ENCODE measurements around the gene HPD. TPM values are rescaled to one million over a fixed set of nuclear protein-coding genes. Genes with fewer than 3 reads are reported as not detected.

Gene HPD
- not detected in 2 replicates for total RNA-seq
- not detected in 2 replicates for polyA plus RNA-seq
- polyA plus RNA-seq (2011; cell fraction: cytosol; rRNA removed): not detected in 2 replicates
- not detected in 2 replicates for polyA plus RNA-seq (2011; cell fraction: nucleus; rRNA removed)
- polyA plus RNA-seq (2012): not detected in 2 replicates
- not detected in 2 replicates for polyA minus RNA-seq
- 3.2 TPM for polyA minus RNA-seq (2011; cell fraction: cytosol; rRNA and poly(A)+ RNA removed)
- polyA minus RNA-seq (2011; cell fraction: nucleus; rRNA and poly(A)+ RNA removed): not detected in 2 replicates
- Bru-seq, nascent RNA: not detected
- BruChase-seq, experiment 1, labeled RNA remaining after a 6-hour chase: not detected
- BruChase-seq, experiment 2, labeled RNA remaining after a 2-hour chase: not detected
- long read RNA-seq: 0 reads

DNA sequence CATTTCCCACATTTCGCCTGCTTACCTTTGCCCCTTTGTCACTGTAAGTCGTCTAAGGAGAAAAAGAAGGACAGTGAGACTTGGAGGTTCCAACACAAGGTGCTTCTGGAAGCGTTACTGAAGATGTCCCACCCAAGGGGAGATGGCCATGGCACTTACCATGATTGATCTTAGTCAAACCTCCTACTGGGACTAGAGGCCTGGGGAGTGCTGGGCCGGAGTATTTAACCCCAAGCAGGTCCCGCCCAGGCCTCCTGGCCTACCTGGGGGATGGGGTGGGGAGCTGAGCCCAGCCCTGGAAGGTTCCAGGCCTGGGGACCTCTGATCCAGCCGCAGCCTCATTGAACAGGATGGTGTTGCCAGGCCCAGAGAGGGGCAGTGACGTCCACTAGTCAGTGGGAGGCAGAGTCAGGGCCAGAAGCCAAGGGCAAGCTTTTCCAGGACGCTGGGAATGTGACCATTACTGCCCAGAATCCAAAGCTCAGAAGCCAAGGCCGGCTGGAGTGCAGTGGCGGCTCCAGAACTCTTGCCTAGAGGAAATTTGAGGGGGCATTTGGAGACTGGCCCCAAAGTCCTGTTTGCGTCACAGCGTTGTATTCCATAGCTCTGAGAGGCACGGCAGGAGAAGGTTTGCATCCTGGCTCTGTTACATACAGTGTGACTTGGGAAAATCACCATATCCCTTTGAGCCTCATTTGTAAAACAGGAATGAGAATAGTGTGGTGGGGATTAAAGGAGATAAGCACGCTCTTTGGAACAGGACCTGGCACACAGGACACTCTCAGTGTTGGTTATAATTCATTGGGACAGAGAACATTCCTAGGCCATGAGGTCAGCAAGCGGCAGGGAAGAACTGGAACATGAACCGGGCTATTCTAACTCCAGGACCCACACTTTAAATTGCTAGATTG, at the start of gene HPD:
Gene HPD (minus strand): TSS at position 198 of the 911 bp plus-strand sequence. CDS start 36 bp downstream, at position 162.
- no peak within 1 kb of the TSS for H3K4me2 ChIP-seq (ENCODE audit: insufficient read depth, low read length)
- dilution Hi-C loops (cut with MboI; ENCODE audit: extremely low pct_ligation_motif_present, low sequenced_read_pairs) (no loop called here), intact Hi-C loops (cut with micrococcal nuclease) (no loop called here)
- no peaks in the 10 kb centered on the region for H3K79me2 ChIP-seq (ENCODE audit: control insufficient read depth, insufficient read depth, low read length)
- no peaks in the 10 kb centered on the region for H4K20me1 ChIP-seq (replicated peaks; ENCODE audit: control insufficient read depth, extremely low read depth, insufficient read depth, low read length)
- no peak within 1 kb of the TSS for H3K27ac ChIP-seq (ENCODE audit: insufficient read depth, low read depth, low read length)
- H3K36me3 ChIP-seq (ENCODE audit: control insufficient read depth in 2 of 2, extremely low read depth in 1 of 2, insufficient read depth in 2 of 2, low read length in 2 of 2): no peaks in the 10 kb centered on the region
- H3K4me1 ChIP-seq (ENCODE audit: control insufficient read depth, extremely low read depth, insufficient read depth, low read length): no peaks in the 10 kb centered on the region
- no TSS peak for BruUV-seq (replicated peaks)
- CTCF ChIA-PET: no interaction called here
- H3K27me3 ChIP-seq (ENCODE audit: control insufficient read depth in 2 of 2, insufficient read depth in 2 of 2, low read length in 2 of 2): no peaks in the 10 kb centered on the region
- FAIRE-seq: no peak
- no peak within 1 kb of the TSS for H2AFZ ChIP-seq (ENCODE audit: low read depth, low read length)
- no peak within 1 kb of the TSS for H3K4me3 ChIP-seq (replicated peaks in 1 of 3; ENCODE audit: insufficient read depth in 1 of 3, low read depth in 1 of 3, low read length in 3 of 3)
- H3K9me3 ChIP-seq (replicated peaks; ENCODE audit: control insufficient read depth, insufficient read depth, low read length): no peaks in the 10 kb centered on the region
- DNase-seq (ENCODE audit: low read depth, low spot score): no peak
- H3K9ac ChIP-seq (replicated peaks; ENCODE audit: extremely low read depth, insufficient read depth, low read length): no peak within 1 kb of the TSS
- TF ChIP-seq GATA2 (IDR thresholded peaks at IDR 0.05; ENCODE audit: insufficient read depth, insufficient read length, low read depth, low read length) (no peak), POLR2AphosphoS5 (IDR thresholded peaks at IDR 0.05; ENCODE audit: insufficient read depth, low read depth, low read length) (no peak), JUN (IDR thresholded peaks at IDR 0.05; ENCODE audit: borderline replicate concordance, insufficient read depth, insufficient read length, low read depth) (no peak), POLR2A (IDR thresholded peaks at IDR 0.05; ENCODE audit: low read depth, low read length) (no peak), MYC (IDR thresholded peaks at IDR 0.05; ENCODE audit: low read depth, low read length) (no peak), EZH2 (IDR thresholded peaks at IDR 0.05; ENCODE audit: borderline replicate concordance, low read depth, low read length, severe bottlenecking) (no peak), FOS (IDR thresholded peaks at IDR 0.05; ENCODE audit: borderline replicate concordance, insufficient read depth, low read length) (no peak)
- TF ChIP-seq, protein P1, sequence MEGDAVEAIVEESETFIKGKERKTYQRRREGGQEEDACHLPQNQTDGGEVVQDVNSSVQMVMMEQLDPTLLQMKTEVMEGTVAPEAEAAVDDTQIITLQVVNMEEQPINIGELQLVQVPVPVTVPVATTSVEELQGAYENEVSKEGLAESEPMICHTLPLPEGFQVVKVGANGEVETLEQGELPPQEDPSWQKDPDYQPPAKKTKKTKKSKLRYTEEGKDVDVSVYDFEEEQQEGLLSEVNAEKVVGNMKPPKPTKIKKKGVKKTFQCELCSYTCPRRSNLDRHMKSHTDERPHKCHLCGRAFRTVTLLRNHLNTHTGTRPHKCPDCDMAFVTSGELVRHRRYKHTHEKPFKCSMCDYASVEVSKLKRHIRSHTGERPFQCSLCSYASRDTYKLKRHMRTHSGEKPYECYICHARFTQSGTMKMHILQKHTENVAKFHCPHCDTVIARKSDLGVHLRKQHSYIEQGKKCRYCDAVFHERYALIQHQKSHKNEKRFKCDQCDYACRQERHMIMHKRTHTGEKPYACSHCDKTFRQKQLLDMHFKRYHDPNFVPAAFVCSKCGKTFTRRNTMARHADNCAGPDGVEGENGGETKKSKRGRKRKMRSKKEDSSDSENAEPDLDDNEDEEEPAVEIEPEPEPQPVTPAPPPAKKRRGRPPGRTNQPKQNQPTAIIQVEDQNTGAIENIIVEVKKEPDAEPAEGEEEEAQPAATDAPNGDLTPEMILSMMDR (IDR thresholded peaks at IDR 0.05; ENCODE audit: extremely low read depth in 1 of 2, insufficient read depth in 1 of 2, low read depth in 1 of 2, low read length in 2 of 2): no peak
- TF ChIP-seq, protein P2, sequence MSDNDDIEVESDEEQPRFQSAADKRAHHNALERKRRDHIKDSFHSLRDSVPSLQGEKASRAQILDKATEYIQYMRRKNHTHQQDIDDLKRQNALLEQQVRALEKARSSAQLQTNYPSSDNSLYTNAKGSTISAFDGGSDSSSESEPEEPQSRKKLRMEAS (IDR thresholded peaks at IDR 0.05; ENCODE audit: insufficient read depth, insufficient read length): no peak
- no peaks in the 10 kb centered on the region for H3K9me1 ChIP-seq (replicated peaks; ENCODE audit: control insufficient read depth, extremely low read depth, insufficient read depth, low read length)
- POLR2A ChIA-PET: no interaction called here
